PC-9 (cell line): ENCODE data around the gene FMO4.

ENCODE experiments used
- CTCF ChIP-seq: fragments of 200-600 bp; sonication (generic); conservative IDR thresholded peaks from 2 replicates; pipeline ENCODE4 v1.6.1; 2017; ENCODE audit warnings: mixed run types, antibody characterized with exemption, mild to moderate bottlenecking, moderate library complexity
- EZH2 ChIP-seq: fragments of 200-600 bp; sonication (generic); IDR thresholded peaks from 2 replicates; pipeline ENCODE4 v1.8.0; 2017; ENCODE audit warnings: antibody characterized with exemption, low read depth

- no peak for TF ChIP-seq CTCF
- TF ChIP-seq EZH2 = no peak
Observed at GRCh38 chr1:171300401-171300800, 13.6 kb upstream of the FMO4 start.
